Kidney (tissue), 22 donors: ENCODE data around the gene SCLT1. TPM values are rescaled to one million over a fixed set of nuclear protein-coding genes. Genes with fewer than 3 reads are reported as not detected.
A peak's percentile ranks its signal among the peaks of the same experiment; 100 is the strongest.

Source experiments
- DNase-seq, 5 donors: peaks; one replicate each; pipeline ENCODE4 v3.0.0-alpha.2; 2013 to 2020
- FAIRE-seq: peaks from 2 replicates; lab custom pipeline; 2012; peaks lifted over from hg19 to GRCh38; lab: Jason Lieb, UNC
- H3K27ac ChIP-seq, 2 donors: one replicate each; pipeline ENCODE4 v1.7.0; 2013; ENCODE audit warnings: low read depth in 2 of 2, low read length in 2 of 2, inconsistent platforms in 1 of 2
- H3K27me3 ChIP-seq: one replicate; pipeline ENCODE4 v1.7.1; 2013; ENCODE audit warnings: low read length, inconsistent platforms; ENCODE audit not compliant: control insufficient read depth, insufficient read depth
- H3K36me3 ChIP-seq, 3 donors: one replicate each; pipeline versions ENCODE4 v1.7.0 to v1.7.1; 2013; ENCODE audit warnings: low read length in 3 of 3, control low read depth in 1 of 3, inconsistent platforms in 1 of 3; ENCODE audit not compliant: insufficient read depth in 3 of 3, control insufficient read depth in 2 of 3
- H3K4me1 ChIP-seq, 3 donors: one replicate each; pipeline versions ENCODE4 v1.7.0 to v1.7.1; 2013; ENCODE audit warnings: low read length in 3 of 3, inconsistent platforms in 1 of 3, low read depth in 1 of 3; ENCODE audit not compliant: control insufficient read depth in 2 of 3, insufficient read depth in 2 of 3
- H3K4me3 ChIP-seq, 3 donors: one replicate each; pipeline versions ENCODE4 v1.7.0 to v1.8.1; 2013; ENCODE audit warnings: low read length in 3 of 3, control low read depth in 1 of 3, inconsistent platforms in 1 of 3
- H3K9ac ChIP-seq, 3 donors: one replicate each; pipeline versions ENCODE4 v1.7.0 to v1.7.1; 2013; ENCODE audit warnings: low read length in 3 of 3, control low read depth in 1 of 3, inconsistent platforms in 1 of 3
- H3K9me3 ChIP-seq, 3 donors: one replicate each; pipeline versions ENCODE4 v1.7.0 to v1.7.1; 2013; ENCODE audit warnings: low read length in 3 of 3, control low read depth in 1 of 3, inconsistent platforms in 1 of 3; ENCODE audit not compliant: control insufficient read depth in 2 of 3, insufficient read depth in 1 of 3
- CTCF ChIP-seq: IDR thresholded peaks from 3 replicates; pipeline ENCODE4 v1.5.1; 2012; ENCODE audit warnings: mild to moderate bottlenecking, moderate library complexity, borderline replicate concordance; ENCODE audit not compliant: insufficient read depth; ENCODE audit errors: extremely low read depth
- intact Hi-C: fragments of 100-400 bp; cut with DNase I; formaldehyde crosslinking; loops from one replicate; pipeline ENCODE4 v1.11.1; 2022
- long read RNA-seq, 10 donors: library from polyadenylated mRNA in 1 of 10; unstranded in 1 of 10; transcript quantifications; one replicate each; pipeline ENCODE4 v2.0.0 and lab custom pipeline, GENCODE V29; 2021 to 2026
- polyA plus RNA-seq: library from polyadenylated mRNA; stranded (reverse); fragments of 350-450 nt; fragmentation: Illumina TruSeq; extraction: RNeasy Lipid Tissue Mini Kit (QIAGEN cat#74804); gene quantifications from one replicate; pipeline ENCODE4 v1.2.3, GENCODE V29; 2014; ENCODE audit warnings: low read depth, low replicate concordance; ENCODE audit not compliant: insufficient read depth
- total RNA-seq: library from RNA; stranded (reverse); fragmentation: NEBNext Ultra II Directional; extraction: Animal tissue kit (Norgen Biotek cat#: 25700); gene quantifications from one replicate; pipeline ENCODE4 v1.2.1, GENCODE V29; 2021
- donor health status: control.
- donor health status: control.
- donor health status: control.
- donor health status: control.
- donor health status: control.
- donor health status: DM: yes; HTN: yes; CAD: no.
- donor health status: Normal renal cell carcinoma (clear cell type).

The SCLT1 gene
- total RNA-seq: 16.0 TPM
- 3.0 TPM for polyA plus RNA-seq
- long read RNA-seq, donor 1: 0 reads
- long read RNA-seq, donor 2, partial matches to known transcripts: 0 of 1 reads
- long read RNA-seq, donor 2, other reads (novel, unspliced or antisense): 0 of 1 reads
- long read RNA-seq, donor 3, partial matches to known transcripts: 0 of 2 reads
- long read RNA-seq, donor 3, other reads (novel, unspliced or antisense): 0 of 2 reads
- long read RNA-seq, donor 4, partial matches to known transcripts: 35 of 35 reads
- long read RNA-seq, donor 4, other reads (novel, unspliced or antisense): 0 of 35 reads
- long read RNA-seq, donor 5: 0 reads
- long read RNA-seq, donor 6: 0 reads
- long read RNA-seq, donor 7, partial matches to known transcripts: 5 of 10 reads
- long read RNA-seq, donor 7, other reads (novel, unspliced or antisense): 3 of 10 reads
- long read RNA-seq, donor 8, partial matches to known transcripts: 0 of 1 reads
- long read RNA-seq, donor 8, other reads (novel, unspliced or antisense): 0 of 1 reads
- long read RNA-seq, donor 9: 0 reads
- long read RNA-seq, donor 10, partial matches to known transcripts: 0 of 2 reads
- long read RNA-seq, donor 10, other reads (novel, unspliced or antisense): 0 of 2 reads

GRCh38 chr4:129093191-129093920 lies at the start of gene SCLT1:
SCLT1 (minus strand) TSS chr4:129093539; CDS start chr4:129093103, 436 bp downstream.
- Histone ChIP-seq H3K27me3 (no peaks in the 10 kb centered on the region), H3K4me3 (peak within 1 kb of the TSS; percentile 80 to 99 (median 86)), H3K4me1 (peaks cover 0 to 2% (median 0%) of the 10 kb centered on the region in 3 donors), H3K27ac (peak within 1 kb of the TSS; percentile 91 to 98), H3K36me3 (no peaks in the 10 kb centered on the region), H3K9ac (peak within 1 kb of the TSS; percentile 82 to 96 (median 84)), H3K9me3 (no peaks in the 10 kb centered on the region)
- no peak for TF ChIP-seq CTCF
- FAIRE-seq: peak; percentile 96
- intact Hi-C loops: no loop called here
- DNase-seq: peak; percentile 98 to 99 (median 99)

DNA sequence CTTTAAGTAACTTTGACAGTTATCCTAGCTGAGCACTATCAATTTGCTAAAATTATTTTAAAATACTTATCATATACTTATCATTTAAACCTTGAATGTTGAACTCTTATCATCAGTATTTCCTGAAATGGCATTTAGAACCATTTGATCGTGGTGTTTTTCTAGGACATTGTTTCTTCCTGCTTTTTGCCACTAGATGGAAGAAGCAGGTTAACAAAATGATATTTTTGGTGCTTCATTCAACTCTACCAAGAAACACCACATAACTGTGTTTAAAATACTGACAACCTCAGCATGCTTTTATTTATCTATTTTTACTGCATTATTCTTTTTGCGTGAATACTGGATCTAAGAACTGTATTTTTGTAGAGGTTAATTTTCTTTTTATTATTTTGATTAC lies 47.2 kb upstream of the SCLT1 start:
- H3K9ac ChIP-seq: no peak overlapping the region
- no peak overlapping the region for H3K27ac ChIP-seq
- no peak for TF ChIP-seq CTCF
- FAIRE-seq: no peak
- H3K27me3 ChIP-seq: no peaks in the 10 kb centered on the region
- intact Hi-C loops: no loop called here
- no peaks in the 10 kb centered on the region for H3K9me3 ChIP-seq
- DNase-seq: no peak
- H3K4me1 ChIP-seq: no peaks in the 10 kb centered on the region
- no peaks in the 10 kb centered on the region for H3K36me3 ChIP-seq
- no peak overlapping the region for H3K4me3 ChIP-seq

DNA sequence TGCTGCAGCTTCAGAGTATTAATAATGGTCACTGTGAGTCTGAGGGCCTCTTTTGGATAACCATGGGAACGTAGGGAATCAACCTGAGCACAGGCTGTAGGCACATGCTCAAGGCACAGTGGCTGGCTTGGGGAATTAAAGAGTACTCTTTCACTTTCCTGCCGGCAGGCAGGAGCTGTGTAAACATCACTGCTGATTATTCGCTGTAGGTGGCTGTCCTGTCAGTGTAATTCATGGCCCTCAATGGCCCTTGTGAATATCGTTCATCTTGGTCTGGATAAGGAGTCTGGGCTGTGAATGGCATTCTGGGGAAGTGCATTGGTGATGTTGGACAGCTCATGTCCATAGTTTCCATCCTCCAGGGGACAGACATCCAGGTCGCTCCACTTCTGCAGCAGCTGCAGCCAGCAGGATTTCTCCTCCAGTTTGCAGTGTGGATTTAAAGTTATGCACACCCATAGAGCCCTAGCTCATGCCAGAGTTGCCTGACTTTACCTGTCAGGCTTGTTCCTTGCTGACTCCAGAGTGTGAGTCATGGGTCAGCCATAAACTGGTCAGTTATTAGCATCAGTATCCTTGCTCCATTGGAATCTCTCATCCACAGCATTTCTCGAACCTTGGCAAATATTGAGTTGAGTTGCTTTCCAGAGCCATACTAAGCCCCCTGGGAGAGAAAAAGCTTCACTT lies 45.6 kb upstream of the SCLT1 start:
- intact Hi-C loops: no loop called here

More for the DNA sequence above, 45.6 kb upstream of the SCLT1 start:
- Histone ChIP-seq H3K9ac (no peak overlapping the region), H3K4me3 (no peak overlapping the region), H3K27ac (no peak overlapping the region), H3K9me3 (no peaks in the 10 kb centered on the region), H3K4me1 (no peaks in the 10 kb centered on the region), H3K27me3 (no peaks in the 10 kb centered on the region), H3K36me3 (no peaks in the 10 kb centered on the region)
- FAIRE-seq: no peak
- TF ChIP-seq CTCF: no peak
- DNase-seq: no peak
